Activated naive CD8-positive, alpha-beta T cell treated with anti-CD3 and anti-CD28 coated beads for 36 hours (primary cell): Measurements from ENCODE around the gene E2F6. TPM values are rescaled to one million over a fixed set of nuclear protein-coding genes. Genes with fewer than 3 reads are reported as not detected.

ENCODE experiments used
- DNase-seq: peaks from one replicate; pipeline ENCODE4 v3.0.0; 2021
- H3K27ac Mint-ChIP-seq: one replicate; pipeline ENCODE4 v1.8.0; 2022; ENCODE audit warnings: mild to moderate bottlenecking, moderate library complexity, mixed read lengths
- H3K27me3 Mint-ChIP-seq: one replicate; pipeline ENCODE4 v1.8.0; 2022; ENCODE audit warnings: mild to moderate bottlenecking, mixed read lengths
- H3K36me3 Mint-ChIP-seq: one replicate; pipeline ENCODE4 v1.8.0; 2021; ENCODE audit warnings: mild to moderate bottlenecking, mixed read lengths
- H3K4me1 Mint-ChIP-seq: one replicate; pipeline ENCODE4 v1.8.0; 2021; ENCODE audit warnings: mixed read lengths
- H3K4me3 Mint-ChIP-seq: one replicate; pipeline ENCODE4 v1.8.0; 2022; ENCODE audit warnings: mild to moderate bottlenecking, moderate library complexity, mixed read lengths
- H3K9me3 Mint-ChIP-seq: one replicate; pipeline ENCODE4 v1.8.0; 2022; ENCODE audit warnings: mixed read lengths
- total RNA-seq, 2 experiments: library from RNA; stranded (reverse); gene quantifications; one replicate each; pipeline ENCODE4 v1.2.3, GENCODE V29; 2021

E2F6 gene
- total RNA-seq, result 10 to 100 TPM; 14.1 to 14.4 TPM

GRCh38 chr2:11465485-11466306, at the start of gene E2F6:
Gene E2F6, minus strand, starts transcription at chr2:11466161. Its CDS starts 282 bp downstream, at chr2:11465879.
- H3K36me3 Mint-ChIP-seq, result peaks cover 28% of the 10 kb centered on the region
- no peaks in the 10 kb centered on the region for H3K9me3 Mint-ChIP-seq
- peak; percentile 89 for DNase-seq
- H3K4me3 Mint-ChIP-seq, result peak within 1 kb of the TSS; percentile 83
- peaks cover 41% of the 10 kb centered on the region for H3K4me1 Mint-ChIP-seq
- H3K27me3 Mint-ChIP-seq, result no peaks in the 10 kb centered on the region
- H3K27ac Mint-ChIP-seq, result peak within 1 kb of the TSS; percentile 91

- no peak overlapping the region for H3K27ac Mint-ChIP-seq
- H3K4me3 Mint-ChIP-seq, result no peak overlapping the region
- no peaks in the 10 kb centered on the region for H3K36me3 Mint-ChIP-seq
- H3K9me3 Mint-ChIP-seq, result peaks cover 4% of the 10 kb centered on the region
- DNase-seq, result no peak
- H3K27me3 Mint-ChIP-seq, result peaks cover 6% of the 10 kb centered on the region
- no peaks in the 10 kb centered on the region for H3K4me1 Mint-ChIP-seq
These were observed 49.6 kb upstream of the E2F6 start for GRCh38 chr2:11515490-11515981.

DNA sequence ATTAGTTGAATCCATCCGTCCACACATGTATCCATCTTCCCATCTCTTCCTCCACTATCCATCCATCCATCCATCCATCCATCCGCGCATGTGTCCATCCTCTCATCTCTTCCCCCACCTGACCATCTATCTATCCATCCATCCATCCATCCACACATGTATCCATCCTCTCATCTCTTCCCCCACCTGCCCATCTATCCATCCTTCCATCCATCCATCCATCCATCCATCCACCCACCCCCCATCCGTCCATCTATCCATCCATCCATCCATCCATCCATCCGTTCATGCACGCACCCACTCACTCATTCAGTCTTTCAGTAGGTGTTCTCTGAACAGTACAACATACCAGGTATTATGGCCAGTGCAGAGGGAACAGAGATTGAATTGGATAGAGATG, 48.9 kb upstream of the E2F6 start:
- DNase-seq, result no peak
- no peak overlapping the region for H3K4me3 Mint-ChIP-seq

GRCh38 chr2:11514081-11514730, 48.2 kb upstream of the E2F6 start:
- Mint-ChIP-seq H3K27me3 (peaks cover 6% of the 10 kb centered on the region), H3K4me3 (no peak overlapping the region), H3K9me3 (no peaks in the 10 kb centered on the region), H3K36me3 (no peaks in the 10 kb centered on the region), H3K4me1 (no peaks in the 10 kb centered on the region), H3K27ac (no peak overlapping the region)
- DNase-seq, result no peak

More for the DNA sequence above, 48.9 kb upstream of the E2F6 start:
- Mint-ChIP-seq H3K36me3 (no peaks in the 10 kb centered on the region), H3K27me3 (peaks cover 6% of the 10 kb centered on the region), H3K9me3 (no peaks in the 10 kb centered on the region), H3K27ac (no peak overlapping the region), H3K4me1 (no peaks in the 10 kb centered on the region)

- Mint-ChIP-seq H3K27me3 (peaks cover 6% of the 10 kb centered on the region), H3K4me1 (no peaks in the 10 kb centered on the region)
These were observed 47.4 kb upstream of the E2F6 start for GRCh38 chr2:11513319-11513718.

GRCh38 chr2:11512431-11512830, 46.5 kb upstream of the E2F6 start:
- H3K4me3 Mint-ChIP-seq, result no peak overlapping the region
- no peaks in the 10 kb centered on the region for H3K9me3 Mint-ChIP-seq
- H3K27me3 Mint-ChIP-seq, result peaks cover 6% of the 10 kb centered on the region
- no peak for DNase-seq
- no peaks in the 10 kb centered on the region for H3K4me1 Mint-ChIP-seq
- no peaks in the 10 kb centered on the region for H3K36me3 Mint-ChIP-seq
- no peak overlapping the region for H3K27ac Mint-ChIP-seq

More at GRCh38 chr2:11513319-11513718, 47.4 kb upstream of the E2F6 start:
- no peak for DNase-seq
- no peaks in the 10 kb centered on the region for H3K36me3 Mint-ChIP-seq
- no peak overlapping the region for H3K4me3 Mint-ChIP-seq
- H3K27ac Mint-ChIP-seq, result no peak overlapping the region
- H3K9me3 Mint-ChIP-seq, result no peaks in the 10 kb centered on the region

DNA sequence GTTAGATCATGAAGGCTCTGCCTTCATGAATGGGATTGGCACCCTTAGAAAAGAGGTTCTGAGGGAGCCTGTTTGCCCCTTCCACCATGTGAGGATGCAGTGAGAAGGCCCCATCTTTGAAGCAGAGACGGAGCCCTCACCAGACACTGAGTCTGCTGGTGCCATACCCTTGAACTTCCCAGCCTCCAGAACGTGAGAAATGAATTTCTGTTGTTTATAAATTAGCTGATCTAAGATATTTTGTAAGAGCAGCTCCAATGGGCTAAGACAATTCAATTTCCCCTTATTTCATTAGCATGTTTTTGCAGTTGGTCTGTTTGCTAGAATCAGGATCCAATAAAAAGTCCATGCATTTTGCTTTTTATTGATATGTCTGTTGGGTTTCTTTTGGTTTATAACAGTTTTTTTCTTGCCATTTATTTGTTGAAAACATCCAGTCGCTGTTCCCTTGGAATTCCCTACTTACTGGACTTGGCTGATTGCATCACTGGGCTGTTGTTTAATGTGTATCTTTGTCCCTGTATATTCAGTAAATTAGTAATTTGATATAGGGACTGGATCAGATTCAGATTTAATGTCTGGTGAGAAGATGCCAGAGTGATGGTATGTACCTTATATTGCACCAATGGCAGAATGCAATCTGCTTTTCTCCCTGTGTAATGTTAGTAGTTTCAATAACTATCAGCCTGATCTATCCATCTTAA, 43.8 kb upstream of the E2F6 start:
- Mint-ChIP-seq H3K27me3 (peaks cover 15% of the 10 kb centered on the region), H3K4me3 (no peak overlapping the region), H3K36me3 (no peaks in the 10 kb centered on the region), H3K4me1 (peaks cover 2% of the 10 kb centered on the region), H3K27ac (no peak overlapping the region), H3K9me3 (no peaks in the 10 kb centered on the region)
- DNase-seq, result no peak

- peaks cover 21% of the 10 kb centered on the region for H3K27me3 Mint-ChIP-seq
- no peak for DNase-seq
- no peak overlapping the region for H3K27ac Mint-ChIP-seq
- H3K4me3 Mint-ChIP-seq, result no peak overlapping the region
- H3K9me3 Mint-ChIP-seq, result peaks cover 4% of the 10 kb centered on the region
- H3K36me3 Mint-ChIP-seq, result no peaks in the 10 kb centered on the region
- H3K4me1 Mint-ChIP-seq, result peaks cover 3% of the 10 kb centered on the region
These were observed 42.3 kb upstream of the E2F6 start for GRCh38 chr2:11508279-11508678.

DNA sequence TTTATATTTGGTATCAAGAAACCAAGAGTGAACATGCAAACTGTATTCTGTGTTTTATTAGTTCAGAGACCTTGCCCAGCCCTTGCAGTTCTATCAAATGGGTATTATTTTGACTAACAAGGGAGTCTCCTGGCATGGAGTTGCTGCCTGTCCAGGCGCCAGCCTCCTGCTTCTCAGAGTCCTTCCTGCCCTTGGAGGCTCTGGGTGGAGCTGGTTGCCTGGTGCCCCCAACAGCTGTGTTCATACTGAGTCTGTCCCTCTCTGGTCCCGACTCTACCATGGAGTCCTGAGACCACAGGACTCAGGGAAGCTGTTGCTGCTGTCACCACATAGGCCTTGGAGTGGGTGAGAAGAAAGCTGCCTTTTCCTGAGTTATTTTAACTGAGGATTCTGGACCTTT, 41.6 kb upstream of the E2F6 start:
- no peak for DNase-seq
- no peak overlapping the region for H3K27ac Mint-ChIP-seq
- H3K4me3 Mint-ChIP-seq, result no peak overlapping the region
- H3K27me3 Mint-ChIP-seq, result peaks cover 26% of the 10 kb centered on the region
- no peaks in the 10 kb centered on the region for H3K36me3 Mint-ChIP-seq
- peaks cover 5% of the 10 kb centered on the region for H3K9me3 Mint-ChIP-seq
- H3K4me1 Mint-ChIP-seq, result peaks cover 6% of the 10 kb centered on the region

DNA sequence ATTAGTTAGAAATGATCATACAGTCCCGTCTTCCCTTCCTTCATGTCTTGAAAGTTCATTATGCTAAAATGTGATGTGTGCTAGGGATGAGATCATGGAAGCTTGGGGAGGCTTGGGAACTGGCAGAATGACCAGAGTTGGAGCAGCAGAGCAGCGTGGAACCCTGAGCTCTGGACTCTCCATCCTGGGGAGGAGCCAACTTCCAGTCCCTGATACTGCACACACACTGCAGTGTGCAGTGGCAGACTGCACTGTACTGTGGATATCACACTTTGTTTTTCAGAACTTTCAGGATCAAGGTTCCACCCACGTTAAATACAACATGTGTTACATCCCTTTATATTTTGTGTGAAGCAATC, 40.6 kb upstream of the E2F6 start:
- Mint-ChIP-seq H3K4me3 (no peak overlapping the region), H3K9me3 (peaks cover 5% of the 10 kb centered on the region), H3K27me3 (peaks cover 24% of the 10 kb centered on the region), H3K4me1 (peaks cover 6% of the 10 kb centered on the region), H3K36me3 (no peaks in the 10 kb centered on the region), H3K27ac (no peak overlapping the region)
- DNase-seq, result no peak

DNA sequence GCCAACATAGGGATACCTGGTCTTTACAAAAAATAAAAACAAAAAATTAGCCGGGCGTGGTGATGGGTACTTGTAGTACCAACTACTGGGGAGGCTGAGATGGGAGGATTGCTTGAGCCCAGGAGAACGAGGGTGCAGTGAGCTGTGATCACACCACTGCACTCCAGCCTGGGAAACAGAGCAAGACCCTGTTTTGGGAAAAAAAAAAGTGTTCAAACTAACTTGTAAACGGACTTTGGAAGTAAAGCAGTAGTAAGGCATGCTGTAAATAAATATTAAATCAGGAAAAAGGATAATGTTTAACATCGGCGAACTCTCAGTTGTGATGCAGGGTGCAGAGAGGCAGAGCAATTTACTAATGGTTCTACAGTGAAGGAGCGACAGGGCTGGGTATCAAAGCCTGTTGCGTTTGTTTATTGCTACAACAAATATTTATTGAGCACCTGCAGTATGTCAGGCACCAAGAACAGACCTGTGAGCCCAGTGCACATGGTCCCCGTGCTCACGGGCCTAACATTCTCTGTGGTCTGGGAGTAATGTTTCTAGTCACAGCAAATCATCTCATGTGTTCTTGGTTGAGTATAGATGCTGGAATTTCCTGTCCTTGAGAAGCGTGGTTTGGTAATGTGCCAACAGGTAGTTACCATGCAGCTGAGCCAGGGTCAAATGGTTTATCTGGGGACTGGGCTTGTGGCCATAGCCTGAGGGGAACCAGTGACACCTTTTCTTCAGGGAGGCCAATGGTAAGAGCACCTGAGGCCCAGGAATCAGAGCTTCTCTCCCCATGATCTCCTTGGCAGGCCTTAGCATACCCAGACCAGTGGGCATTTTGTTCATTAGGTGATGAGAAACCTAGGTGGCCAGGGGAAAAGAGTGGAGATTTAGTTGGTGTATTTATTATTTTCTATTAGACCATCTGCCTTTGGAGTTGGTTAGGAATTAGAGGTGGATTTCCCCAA, 40.0 kb upstream of the E2F6 start:
- no peak for DNase-seq
- no peak overlapping the region for H3K4me3 Mint-ChIP-seq
- peaks cover 6% of the 10 kb centered on the region for H3K4me1 Mint-ChIP-seq
- H3K27ac Mint-ChIP-seq, result no peak overlapping the region
- peaks cover 27% of the 10 kb centered on the region for H3K27me3 Mint-ChIP-seq
- H3K36me3 Mint-ChIP-seq, result no peaks in the 10 kb centered on the region
- H3K9me3 Mint-ChIP-seq, result peaks cover 5% of the 10 kb centered on the region

- no peak for DNase-seq
- no peaks in the 10 kb centered on the region for H3K36me3 Mint-ChIP-seq
These were observed 37.5 kb upstream of the E2F6 start for GRCh38 chr2:11503354-11503927.

DNA sequence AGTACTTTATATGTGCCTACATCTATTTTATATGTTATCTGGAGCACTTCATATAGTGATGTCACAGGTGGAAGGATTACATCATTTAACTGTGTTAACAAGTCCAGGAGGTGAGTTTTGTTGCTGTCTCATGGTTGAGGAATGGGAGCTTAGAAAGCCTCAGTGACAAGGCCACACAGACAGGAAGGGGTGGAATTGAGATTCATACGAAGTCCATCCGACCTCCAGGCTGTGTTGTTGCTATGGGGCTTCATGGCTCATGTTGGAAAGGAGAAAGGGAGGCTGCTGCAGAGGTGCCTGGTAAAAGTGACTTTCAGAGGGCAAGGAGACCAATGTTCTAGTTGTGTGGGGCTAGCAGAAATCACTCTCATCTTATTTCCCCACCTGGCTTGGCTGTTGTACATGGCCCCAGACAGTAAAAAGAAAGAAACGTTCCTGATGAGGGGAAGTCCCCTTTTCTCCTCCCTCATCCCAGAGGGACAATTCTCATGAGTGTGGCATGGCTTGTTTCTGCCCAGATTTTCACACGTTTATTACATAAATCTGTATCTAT, 36.9 kb upstream of the E2F6 start:
- H3K4me3 Mint-ChIP-seq, result no peak overlapping the region
- H3K36me3 Mint-ChIP-seq, result no peaks in the 10 kb centered on the region
- peaks cover 5% of the 10 kb centered on the region for H3K9me3 Mint-ChIP-seq
- H3K27ac Mint-ChIP-seq, result no peak overlapping the region
- peaks cover 28% of the 10 kb centered on the region for H3K27me3 Mint-ChIP-seq
- H3K4me1 Mint-ChIP-seq, result peaks cover 6% of the 10 kb centered on the region
- DNase-seq, result no peak

More at GRCh38 chr2:11503354-11503927, 37.5 kb upstream of the E2F6 start:
- Mint-ChIP-seq H3K27me3 (peaks cover 28% of the 10 kb centered on the region), H3K27ac (no peak overlapping the region), H3K9me3 (peaks cover 5% of the 10 kb centered on the region), H3K4me3 (no peak overlapping the region), H3K4me1 (peaks cover 6% of the 10 kb centered on the region)
